DND-41 (cell line): Measurements from ENCODE around the gene IL37.

Source experiments
- ATAC-seq: fragments of 200-7000 bp; cut with Tn5 transposase; 3 replicates; pipeline ENCODE4 v1.9.1; 2021; ENCODE audit warnings: low read depth; ENCODE audit not compliant: insufficient read depth
- DNase-seq: peaks from one replicate; pipeline ENCODE4 v3.0.0-alpha.2; 2020
- H2AFZ ChIP-seq: 2 replicates; pipeline ENCODE4 v1.6.0; 2012; ENCODE audit warnings: low read depth, low read length
- H3K27ac ChIP-seq: 2 replicates; pipeline ENCODE4 v1.5.1; 2012; ENCODE audit warnings: low read length, inconsistent platforms
- H3K27me3 ChIP-seq: fragments of 200-600 bp; sonication (generic); 2 replicates; pipeline ENCODE4 v1.6.0; 2012; ENCODE audit warnings: low read length, mild to moderate bottlenecking, inconsistent platforms; ENCODE audit not compliant: insufficient read depth, poor library complexity
- H3K36me3 ChIP-seq: 2 replicates; pipeline ENCODE4 v1.5.1; 2012; ENCODE audit warnings: low read length, inconsistent platforms; ENCODE audit not compliant: insufficient read depth
- H3K4me1 ChIP-seq: 2 replicates; pipeline ENCODE4 v1.5.1; 2012; ENCODE audit warnings: mild to moderate bottlenecking, low read length; ENCODE audit not compliant: insufficient read depth
- H3K4me2 ChIP-seq: 2 replicates; pipeline ENCODE4 v1.6.0; 2012; ENCODE audit warnings: mild to moderate bottlenecking, moderate library complexity, low read length, inconsistent platforms; ENCODE audit not compliant: insufficient read depth
- H3K4me3 ChIP-seq, 2 experiments: fragments of 200-600 bp in 1 of 2; shearing (Covaris generic) in 1 of 2; 2 replicates each; pipeline ENCODE4 v1.5.1; 2012 to 2016; ENCODE audit warnings: inconsistent platforms in 2 of 2, low read length in 2 of 2, mild to moderate bottlenecking in 2 of 2, low read depth in 1 of 2, moderate library complexity in 1 of 2
- H3K79me2 ChIP-seq: 2 replicates; pipeline ENCODE4 v1.6.0; 2012; ENCODE audit warnings: low read length, inconsistent platforms; ENCODE audit not compliant: insufficient read depth
- H3K9ac ChIP-seq: 2 replicates; pipeline ENCODE4 v1.6.0; 2012; ENCODE audit warnings: low read depth, mild to moderate bottlenecking, inconsistent platforms, low read length, moderate library complexity
- H3K9me3 ChIP-seq: 2 replicates; pipeline ENCODE4 v1.5.1; 2012; ENCODE audit warnings: low read length, moderate library complexity, mild to moderate bottlenecking, inconsistent platforms; ENCODE audit not compliant: insufficient read depth, severe bottlenecking
- H4K20me1 ChIP-seq: 2 replicates; pipeline ENCODE4 v1.6.0; 2012; ENCODE audit warnings: low read length; ENCODE audit not compliant: insufficient read depth
- CTCF ChIP-seq: IDR thresholded peaks from 2 replicates; pipeline ENCODE4 v1.5.1; 2012; ENCODE audit warnings: borderline replicate concordance, low read length, moderate library complexity, mild to moderate bottlenecking; ENCODE audit not compliant: poor library complexity, severe bottlenecking; ENCODE audit errors: extremely low read depth
- EZH2 ChIP-seq: IDR thresholded peaks from 3 replicates; pipeline ENCODE4 v1.6.1; 2012; ENCODE audit warnings: borderline replicate concordance, low read depth, mild to moderate bottlenecking, moderate library complexity, low read length, inconsistent platforms; ENCODE audit not compliant: severe bottlenecking

The IL37 gene

GRCh38 chr2:112876257-112876970, 34.6 kb upstream of the IL37 start:
- H3K4me1 ChIP-seq: no peaks in the 10 kb centered on the region
- DNase-seq (no peak), ATAC-seq (no peak)
- H3K4me3 ChIP-seq: no peak overlapping the region
- H3K36me3 ChIP-seq: no peaks in the 10 kb centered on the region
- no peak overlapping the region for H3K4me2 ChIP-seq
- H3K9ac ChIP-seq: no peak overlapping the region
- no peaks in the 10 kb centered on the region for H3K79me2 ChIP-seq
- H2AFZ ChIP-seq: no peak overlapping the region
- H4K20me1 ChIP-seq: no peaks in the 10 kb centered on the region
- no peaks in the 10 kb centered on the region for H3K9me3 ChIP-seq
- peaks cover 4% of the 10 kb centered on the region for H3K27me3 ChIP-seq
- TF ChIP-seq CTCF (no peak), EZH2 (no peak)
- H3K27ac ChIP-seq: no peak overlapping the region

- Histone ChIP-seq H4K20me1 (no peaks in the 10 kb centered on the region), H3K9ac (no peak overlapping the region), H3K4me2 (no peak overlapping the region), H3K4me1 (no peaks in the 10 kb centered on the region), H3K27ac (no peak overlapping the region), H3K4me3 (no peak overlapping the region), H3K27me3 (peaks cover 4% of the 10 kb centered on the region), H2AFZ (no peak overlapping the region), H3K79me2 (no peaks in the 10 kb centered on the region), H3K9me3 (no peaks in the 10 kb centered on the region), H3K36me3 (no peaks in the 10 kb centered on the region)
- TF ChIP-seq CTCF (no peak), EZH2 (no peak)
- DNase-seq: no peak
- no peak for ATAC-seq
Observed at GRCh38 chr2:112876971-112877361, 34.0 kb upstream of the IL37 start.

DNA sequence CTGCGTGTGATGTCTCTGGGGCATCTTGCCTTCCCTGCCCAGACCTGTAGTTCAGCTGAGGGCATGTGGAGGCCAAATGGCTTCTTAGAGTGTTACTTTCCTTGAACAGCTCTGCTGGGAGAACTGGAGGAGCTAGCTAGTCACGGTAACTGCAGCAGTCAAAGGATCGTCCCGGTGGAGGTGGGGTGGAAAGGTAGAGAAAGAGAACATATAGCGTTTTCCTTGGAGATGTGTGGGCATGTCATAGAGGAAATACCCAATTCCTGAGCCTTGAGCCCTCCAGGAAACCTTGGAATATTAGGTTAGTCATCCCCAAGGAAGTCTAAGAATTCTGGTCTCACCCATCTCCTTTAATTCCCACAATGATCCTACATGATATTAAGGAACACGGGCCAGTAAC, 33.5 kb upstream of the IL37 start:
- DNase-seq (no peak), ATAC-seq (no peak)
- H4K20me1 ChIP-seq: no peaks in the 10 kb centered on the region
- no peaks in the 10 kb centered on the region for H3K79me2 ChIP-seq
- no peaks in the 10 kb centered on the region for H3K9me3 ChIP-seq
- no peaks in the 10 kb centered on the region for H3K4me1 ChIP-seq
- no peak overlapping the region for H3K4me2 ChIP-seq
- H3K27me3 ChIP-seq: peaks cover 4% of the 10 kb centered on the region
- no peak overlapping the region for H3K9ac ChIP-seq
- H3K27ac ChIP-seq: no peak overlapping the region
- H2AFZ ChIP-seq: no peak overlapping the region
- H3K4me3 ChIP-seq: no peak overlapping the region
- no peaks in the 10 kb centered on the region for H3K36me3 ChIP-seq
- TF ChIP-seq CTCF (no peak), EZH2 (no peak)

- H2AFZ ChIP-seq: no peak overlapping the region
- DNase-seq (no peak), ATAC-seq (no peak)
- no peak overlapping the region for H3K4me2 ChIP-seq
- no peaks in the 10 kb centered on the region for H3K4me1 ChIP-seq
- H3K9ac ChIP-seq: no peak overlapping the region
- no peaks in the 10 kb centered on the region for H3K9me3 ChIP-seq
- TF ChIP-seq EZH2 (no peak), CTCF (no peak)
- no peak overlapping the region for H3K27ac ChIP-seq
- no peaks in the 10 kb centered on the region for H3K36me3 ChIP-seq
- no peaks in the 10 kb centered on the region for H4K20me1 ChIP-seq
- no peaks in the 10 kb centered on the region for H3K79me2 ChIP-seq
- no peak overlapping the region for H3K4me3 ChIP-seq
- H3K27me3 ChIP-seq: peaks cover 4% of the 10 kb centered on the region
Observed at GRCh38 chr2:112879491-112880041, 31.4 kb upstream of the IL37 start.
